Stimulated activated naive CD4-positive, alpha-beta T cell (primary cell): Measurements from ENCODE around the gene GNA15.
"Not testable (repeated sequence)": the region's sequence is repeated elsewhere in the genome, so short reads cannot be mapped to it uniquely, and the experiment has no call there.

Experiments
- DNase-seq, 6 experiments: peaks; one replicate each; lab custom pipeline; 2025; lab: John Stamatoyannopoulos, UW

The GNA15 gene

GRCh38 chr19:3190921-3191805 lies 55.3 kb downstream of the GNA15 start:
- DNase-seq, result no peak

- DNase-seq, result not testable (repeated sequence)
These were observed 55.9 kb downstream of the GNA15 start for GRCh38 chr19:3191806-3192104.

GRCh38 chr19:3192228-3192635 lies 56.4 kb downstream of the GNA15 start:
- DNase-seq, result no peak

GRCh38 chr19:3192684-3193083 lies 56.9 kb downstream of the GNA15 start:
- no peak for DNase-seq

- DNase-seq, result no peak
These were observed 57.6 kb downstream of the GNA15 start for GRCh38 chr19:3193256-3194105.

- no peak for DNase-seq
These were observed 58.6 kb downstream of the GNA15 start for GRCh38 chr19:3194106-3195087.

- no peak for DNase-seq
These were observed 60.5 kb downstream of the GNA15 start for GRCh38 chr19:3196064-3196932.

GRCh38 chr19:3196933-3197205 lies 61.0 kb downstream of the GNA15 start:
- DNase-seq, result no peak

GRCh38 chr19:3198901-3199700 lies 63.3 kb downstream of the GNA15 start:
- no peak for DNase-seq

GRCh38 chr19:3201072-3201700 lies 65.4 kb downstream of the GNA15 start:
- DNase-seq, result no peak

- no peak for DNase-seq
These were observed 66.1 kb downstream of the GNA15 start for GRCh38 chr19:3201911-3202310.

- no peak for DNase-seq
These were observed 66.5 kb downstream of the GNA15 start for GRCh38 chr19:3202346-3202745.

GRCh38 chr19:3202895-3203294 lies 67.1 kb downstream of the GNA15 start:
- not testable (repeated sequence) for DNase-seq

- no peak for DNase-seq
These were observed 68.2 kb downstream of the GNA15 start for GRCh38 chr19:3203805-3204645.

- DNase-seq, result no peak
These were observed 68.9 kb downstream of the GNA15 start for GRCh38 chr19:3204646-3205275.

- no peak for DNase-seq
These were observed 70.6 kb downstream of the GNA15 start for GRCh38 chr19:3206216-3206953.

- DNase-seq, result no peak
These were observed 71.8 kb downstream of the GNA15 start for GRCh38 chr19:3207461-3208242.
